GM23338 (cell line): Measurements from ENCODE around the gene DSCAML1.

Experiments used
- CREB1 ChIP-seq: fragments of 250-450 bp; sonication (Bioruptor Pico); IDR thresholded peaks from 2 replicates; pipeline ENCODE4 v1.5.0; 2020; ENCODE audit warnings: low read depth, mild to moderate bottlenecking, moderate library complexity
- EZH2 ChIP-seq: fragments of 200-600 bp; sonication (generic); IDR thresholded peaks from one replicate; pipeline ENCODE4 v1.8.0; 2017; ENCODE audit warnings: antibody characterized with exemption, mild to moderate bottlenecking, low read depth; ENCODE audit not compliant: unreplicated experiment
- EZH2phosphoT487 ChIP-seq: fragments of 200-600 bp; sonication (generic); IDR thresholded peaks from one replicate; pipeline ENCODE4 v1.8.1; 2018; ENCODE audit warnings: antibody characterized with exemption; ENCODE audit not compliant: unreplicated experiment
- POLR2AphosphoS5 ChIP-seq: IDR thresholded peaks from 2 replicates; pipeline ENCODE4 v1.6.1; 2016; ENCODE audit warnings: antibody characterized with exemption, low read depth
- REST ChIP-seq: IDR thresholded peaks from one replicate; pipeline ENCODE4 v1.6.1; 2018; ENCODE audit warnings: antibody characterized with exemption; ENCODE audit not compliant: unreplicated experiment
- TF ChIP-seq, protein P1 (sequence below), 2 experiments: fragments of 200-600 bp in 1 of 2; sonication (generic) in 1 of 2; conservative IDR thresholded peaks; 2 replicates each; pipeline versions ENCODE4 v1.5.1 to v1.6.1; 2016 to 2017; ENCODE audit warnings: antibody characterized with exemption in 2 of 2, low read depth in 2 of 2, mild to moderate bottlenecking in 2 of 2, moderate library complexity in 1 of 2

- TF ChIP-seq CREB1 (CRISPR knock-in tag) (no peak), REST (no peak), POLR2AphosphoS5 (no peak), EZH2 (no peak), EZH2phosphoT487 (no peak)
- TF ChIP-seq, protein P1, sequence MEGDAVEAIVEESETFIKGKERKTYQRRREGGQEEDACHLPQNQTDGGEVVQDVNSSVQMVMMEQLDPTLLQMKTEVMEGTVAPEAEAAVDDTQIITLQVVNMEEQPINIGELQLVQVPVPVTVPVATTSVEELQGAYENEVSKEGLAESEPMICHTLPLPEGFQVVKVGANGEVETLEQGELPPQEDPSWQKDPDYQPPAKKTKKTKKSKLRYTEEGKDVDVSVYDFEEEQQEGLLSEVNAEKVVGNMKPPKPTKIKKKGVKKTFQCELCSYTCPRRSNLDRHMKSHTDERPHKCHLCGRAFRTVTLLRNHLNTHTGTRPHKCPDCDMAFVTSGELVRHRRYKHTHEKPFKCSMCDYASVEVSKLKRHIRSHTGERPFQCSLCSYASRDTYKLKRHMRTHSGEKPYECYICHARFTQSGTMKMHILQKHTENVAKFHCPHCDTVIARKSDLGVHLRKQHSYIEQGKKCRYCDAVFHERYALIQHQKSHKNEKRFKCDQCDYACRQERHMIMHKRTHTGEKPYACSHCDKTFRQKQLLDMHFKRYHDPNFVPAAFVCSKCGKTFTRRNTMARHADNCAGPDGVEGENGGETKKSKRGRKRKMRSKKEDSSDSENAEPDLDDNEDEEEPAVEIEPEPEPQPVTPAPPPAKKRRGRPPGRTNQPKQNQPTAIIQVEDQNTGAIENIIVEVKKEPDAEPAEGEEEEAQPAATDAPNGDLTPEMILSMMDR (conservative IDR thresholded peaks at IDR 0.05; ENCODE audit: low read depth in 2 of 2) = no peak
Observed at GRCh38 chr11:117750916-117751662, 45.9 kb downstream of the DSCAML1 start.
